SU-DHL-6 (cell line): ENCODE data around the gene CCL26.

Experiments
- H2AFZ ChIP-seq: fragments of 200-600 bp; sonication (generic); 2 replicates; pipeline ENCODE4 v1.6.1; 2014; ENCODE audit warnings: low read depth, mild to moderate bottlenecking, moderate library complexity, mixed read lengths, antibody characterized with exemption, low read length; ENCODE audit not compliant: severe bottlenecking
- H3F3A ChIP-seq: fragments of 200-600 bp; shearing (Covaris generic); 2 replicates; pipeline ENCODE4 v1.6.0; 2016; ENCODE audit warnings: antibody characterized with exemption, mild to moderate bottlenecking; ENCODE audit not compliant: insufficient read depth
- H3K27ac ChIP-seq: fragments of 200-600 bp; sonication (generic); 2 replicates; pipeline ENCODE4 v1.5.1; 2016; ENCODE audit warnings: low read depth, mild to moderate bottlenecking, low read length, moderate library complexity, mixed read lengths
- H3K27me3 ChIP-seq: fragments of 200-600 bp; sonication (generic), shearing (Covaris generic); 2 replicates; pipeline ENCODE4 v1.6.0; 2014; ENCODE audit warnings: mild to moderate bottlenecking, low read length
- H3K36me3 ChIP-seq: fragments of 200-600 bp; sonication (generic); 2 replicates; pipeline ENCODE4 v1.6.1; 2014; ENCODE audit warnings: mild to moderate bottlenecking, low read length, mixed read lengths
- H3K4me2 ChIP-seq: fragments of 300-600, 200-600 bp; shearing (Covaris generic), sonication (generic); 2 replicates; pipeline ENCODE4 v1.6.0; 2014; ENCODE audit warnings: low read length, low read depth, mild to moderate bottlenecking; ENCODE audit not compliant: poor library complexity, severe bottlenecking
- H3K4me3 ChIP-seq: fragments of 200-600 bp; sonication (generic); 2 replicates; pipeline ENCODE4 v1.5.1; 2014; ENCODE audit warnings: antibody characterized with exemption, low read length, mild to moderate bottlenecking, mixed read lengths; ENCODE audit not compliant: insufficient read depth, poor library complexity, severe bottlenecking
- H3K79me2 ChIP-seq: fragments of 200-600 bp; sonication (generic); 2 replicates; pipeline ENCODE4 v1.6.1; 2014; ENCODE audit warnings: mild to moderate bottlenecking, low read length, moderate library complexity; ENCODE audit not compliant: insufficient read depth
- H3K9ac ChIP-seq: fragments of 200-600 bp; sonication (generic); 2 replicates; pipeline ENCODE4 v1.7.0; 2014; ENCODE audit warnings: mild to moderate bottlenecking, low read length
- H3K9me2 ChIP-seq: fragments of 200-600 bp; sonication (generic); replicated peaks from 2 replicates; pipeline ENCODE4 v1.6.1; 2014; ENCODE audit warnings: low read length; ENCODE audit not compliant: insufficient read depth
- H3K9me3 ChIP-seq: fragments of 200-600 bp; sonication (generic); 2 replicates; pipeline ENCODE4 v1.6.1; 2014; ENCODE audit warnings: low read length, mixed read lengths; ENCODE audit not compliant: insufficient read depth
- H4K20me1 ChIP-seq: fragments of 200-600 bp; sonication (generic); 2 replicates; pipeline ENCODE4 v1.6.1; 2014; ENCODE audit warnings: low read depth, mild to moderate bottlenecking, antibody characterized with exemption, low read length, moderate library complexity, mixed read lengths
- CTCF ChIP-seq: fragments of 200-600 bp; sonication (generic); IDR thresholded peaks from one replicate; pipeline ENCODE4 v1.5.1; 2017; ENCODE audit warnings: antibody characterized with exemption, mild to moderate bottlenecking, low read length, moderate library complexity; ENCODE audit not compliant: insufficient read depth, poor library complexity, severe bottlenecking
- EZH2phosphoT487 ChIP-seq: fragments of 200-600 bp; sonication (generic), shearing (Covaris generic); conservative IDR thresholded peaks from 2 replicates; pipeline ENCODE4 v1.6.1; 2018; ENCODE audit warnings: mild to moderate bottlenecking, antibody characterized with exemption, low read length, moderate library complexity, mixed read lengths

CCL26 gene

GRCh38 chr7:75811894-75812678, 40.1 kb upstream of the CCL26 start:
- H3K27ac ChIP-seq = no peak overlapping the region
- no peaks in the 10 kb centered on the region for H3F3A ChIP-seq
- no peak overlapping the region for H3K4me3 ChIP-seq
- H3K9me2 ChIP-seq = no peaks in the 10 kb centered on the region
- no peak overlapping the region for H3K4me2 ChIP-seq
- H3K9ac ChIP-seq = no peak overlapping the region
- H3K79me2 ChIP-seq = no peaks in the 10 kb centered on the region
- H4K20me1 ChIP-seq = no peaks in the 10 kb centered on the region
- no peaks in the 10 kb centered on the region for H3K27me3 ChIP-seq
- TF ChIP-seq EZH2phosphoT487 (no peak), CTCF (no peak)
- H3K36me3 ChIP-seq = no peaks in the 10 kb centered on the region
- peaks cover 10% of the 10 kb centered on the region; the same call in 1 of the 2 replicates for H3K9me3 ChIP-seq
- H2AFZ ChIP-seq = no peak overlapping the region

- H3K27ac ChIP-seq = no peak overlapping the region
- no peak overlapping the region for H2AFZ ChIP-seq
- H3K9ac ChIP-seq = no peak overlapping the region
- no peaks in the 10 kb centered on the region for H3K36me3 ChIP-seq
- no peaks in the 10 kb centered on the region for H3K9me2 ChIP-seq
- no peaks in the 10 kb centered on the region for H3K79me2 ChIP-seq
- H3K4me2 ChIP-seq = no peak overlapping the region
- H3K4me3 ChIP-seq = no peak overlapping the region
- H3K27me3 ChIP-seq = no peaks in the 10 kb centered on the region
- no peaks in the 10 kb centered on the region for H4K20me1 ChIP-seq
- TF ChIP-seq EZH2phosphoT487 = no peak
- TF ChIP-seq CTCF = no peak
- no peaks in the 10 kb centered on the region for H3F3A ChIP-seq
- peaks cover 18% of the 10 kb centered on the region; the same call in 1 of the 2 replicates for H3K9me3 ChIP-seq
Observed at GRCh38 chr7:75809396-75809795, 37.4 kb upstream of the CCL26 start.

- TF ChIP-seq CTCF (no peak), EZH2phosphoT487 (no peak)
- Histone ChIP-seq H3K4me2 (no peak overlapping the region), H4K20me1 (no peaks in the 10 kb centered on the region), H3K9me3 (peaks cover 18% of the 10 kb centered on the region; the same call in 1 of the 2 replicates), H3K27me3 (no peaks in the 10 kb centered on the region), H3K9me2 (no peaks in the 10 kb centered on the region), H3K79me2 (no peaks in the 10 kb centered on the region), H3K27ac (no peak overlapping the region), H2AFZ (no peak overlapping the region), H3K4me3 (no peak overlapping the region), H3K9ac (no peak overlapping the region), H3K36me3 (no peaks in the 10 kb centered on the region), H3F3A (no peaks in the 10 kb centered on the region)
Observed at GRCh38 chr7:75808106-75808505, 36.1 kb upstream of the CCL26 start.
